Measurements from ENCODE around the gene GHRH. TPM values are rescaled to one million over a fixed set of nuclear protein-coding genes. Genes with fewer than 3 reads are reported as not detected.

The GHRH gene
- total RNA-seq, 1 donor from 2014 or later = not detected

- no peak for FAIRE-seq
Measured at GRCh38 chr20:37244572-37244957, 17.0 kb downstream of the GHRH start.

GRCh38 chr20:37243937-37244571, 17.6 kb downstream of the GHRH start:
- no peak for DNase-seq (ENCODE audit: low read depth)
- Histone ChIP-seq H3K4me3 (ENCODE audit: low read depth, low read length) (no peak overlapping the region), H3K36me3 (ENCODE audit: control insufficient read depth, insufficient read depth, low read length) (peaks cover 10% of the 10 kb centered on the region), H3K27me3 (ENCODE audit: control insufficient read depth, insufficient read depth, low read length) (no peaks in the 10 kb centered on the region)
- FAIRE-seq = no peak
- no peak for TF ChIP-seq CTCF (IDR thresholded peaks at IDR 0.05; ENCODE audit: insufficient read depth, low read length, severe bottlenecking)

More at GRCh38 chr20:37244572-37244957, 17.0 kb downstream of the GHRH start:
- no peak for DNase-seq (ENCODE audit: low read depth)
- TF ChIP-seq CTCF (IDR thresholded peaks at IDR 0.05; ENCODE audit: insufficient read depth, low read length, severe bottlenecking) = no peak
- peaks cover 9% of the 10 kb centered on the region for H3K36me3 ChIP-seq (ENCODE audit: control insufficient read depth, insufficient read depth, low read length)
- H3K27me3 ChIP-seq (ENCODE audit: control insufficient read depth, insufficient read depth, low read length) = no peaks in the 10 kb centered on the region
- no peak overlapping the region for H3K4me3 ChIP-seq (ENCODE audit: low read depth, low read length)

- DNase-seq (ENCODE audit: low read depth) (peak; percentile 4), FAIRE-seq (no peak)
- H3K36me3 ChIP-seq (ENCODE audit: control insufficient read depth, insufficient read depth, low read length) = peaks cover 16% of the 10 kb centered on the region
- H3K27me3 ChIP-seq (ENCODE audit: control insufficient read depth, insufficient read depth, low read length) = no peaks in the 10 kb centered on the region
- no peak for TF ChIP-seq CTCF (IDR thresholded peaks at IDR 0.05; ENCODE audit: insufficient read depth, low read length, severe bottlenecking)
- no peak overlapping the region for H3K4me3 ChIP-seq (ENCODE audit: low read depth, low read length)
Measured at GRCh38 chr20:37243076-37243936, 18.3 kb downstream of the GHRH start.

GRCh38 chr20:37242503-37242902, 19.1 kb downstream of the GHRH start:
- no peak overlapping the region for H3K4me3 ChIP-seq (ENCODE audit: low read depth, low read length)
- peaks cover 18% of the 10 kb centered on the region for H3K36me3 ChIP-seq (ENCODE audit: control insufficient read depth, insufficient read depth, low read length)
- DNase-seq (ENCODE audit: low read depth) (no peak), FAIRE-seq (no peak)
- H3K27me3 ChIP-seq (ENCODE audit: control insufficient read depth, insufficient read depth, low read length) = no peaks in the 10 kb centered on the region
- no peak for TF ChIP-seq CTCF (IDR thresholded peaks at IDR 0.05; ENCODE audit: insufficient read depth, low read length, severe bottlenecking)

- DNase-seq (ENCODE audit: low read depth) = peak; percentile 23
- Histone ChIP-seq H3K27me3 (ENCODE audit: control insufficient read depth, insufficient read depth, low read length) (no peaks in the 10 kb centered on the region), H3K4me3 (ENCODE audit: low read depth, low read length) (no peak overlapping the region), H3K36me3 (ENCODE audit: control insufficient read depth, insufficient read depth, low read length) (peaks cover 31% of the 10 kb centered on the region)
- peak; percentile 13 for FAIRE-seq
- no peak for TF ChIP-seq CTCF (IDR thresholded peaks at IDR 0.05; ENCODE audit: insufficient read depth, low read length, severe bottlenecking)
Measured at GRCh38 chr20:37240337-37241067, 21.1 kb downstream of the GHRH start.
